Activated CD4-positive, CD25-positive, alpha-beta regulatory T cell treated with anti-CD3 and anti-CD28 coated beads, Interleukin-2, amount 50 U/mL, for 72 hours (primary cell): Measurements from ENCODE around the gene HNRNPUL1.
"Not testable (repeated sequence)": the region's sequence is repeated elsewhere in the genome, so short reads cannot be mapped to it uniquely, and the experiment has no call there.

Source experiments
- DNase-seq: peaks from one replicate; pipeline ENCODE4 v3.0.0; 2021

Gene HNRNPUL1

DNA sequence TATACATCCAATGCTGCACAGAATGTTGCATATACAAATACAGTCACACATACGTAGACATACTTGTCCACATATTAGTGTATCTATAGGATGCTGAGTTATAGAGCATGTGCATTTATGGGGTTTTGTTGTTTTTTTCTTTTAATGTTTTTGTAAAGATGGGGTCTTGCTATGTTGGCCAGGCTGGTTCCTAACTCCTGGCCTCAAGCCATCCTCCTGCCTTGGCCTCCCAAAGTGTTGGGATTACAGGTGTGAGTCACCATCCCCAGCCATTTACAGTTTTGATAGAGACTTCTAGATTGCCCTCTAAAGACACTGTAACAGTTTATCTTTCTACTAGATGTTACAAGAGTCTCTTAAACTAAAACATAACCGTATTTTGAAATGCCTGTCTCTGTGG, 14.3 kb downstream of the HNRNPUL1 start:
- DNase-seq = no peak

DNA sequence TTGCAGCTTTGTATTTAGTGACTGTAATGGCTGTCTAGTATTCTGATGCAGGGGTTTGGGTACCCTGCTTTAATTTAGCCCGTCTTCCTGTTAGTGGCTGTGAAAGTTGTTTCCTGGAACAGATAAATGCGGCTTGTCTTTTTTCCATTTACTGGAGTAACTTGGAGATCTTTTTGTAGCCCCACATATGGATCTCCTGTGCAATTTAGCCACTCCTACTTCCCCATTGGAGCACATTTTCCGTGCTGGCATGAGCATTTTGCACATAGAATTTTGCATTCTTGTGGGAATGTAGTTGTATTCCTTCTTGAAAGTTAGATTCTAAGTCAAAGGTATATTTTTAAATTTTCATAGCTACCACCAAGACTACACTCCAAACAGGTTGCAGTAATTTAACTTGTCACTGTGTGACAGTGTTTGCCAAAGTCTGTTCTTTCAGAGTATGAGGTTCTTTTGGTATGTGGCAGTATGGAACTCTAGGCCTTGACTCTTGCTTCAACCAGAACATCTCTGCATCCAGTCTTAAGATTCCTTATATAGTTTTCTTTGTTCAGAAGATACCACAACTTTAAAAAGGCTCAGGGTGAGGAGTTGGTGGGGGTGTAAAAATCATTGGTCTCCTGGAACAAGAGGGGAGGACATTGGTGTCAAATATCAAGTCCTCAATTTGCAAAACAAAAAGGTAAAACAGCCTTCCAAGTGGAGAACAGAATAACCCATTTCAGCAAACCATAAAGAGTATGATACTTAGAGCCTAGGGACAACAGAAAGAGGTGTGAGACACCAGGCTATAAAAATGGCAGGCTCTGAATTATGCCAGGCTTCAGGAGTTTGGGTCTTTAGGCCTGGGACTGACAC, 24.7 kb downstream of the HNRNPUL1 start:
- DNase-seq = no peak

DNA sequence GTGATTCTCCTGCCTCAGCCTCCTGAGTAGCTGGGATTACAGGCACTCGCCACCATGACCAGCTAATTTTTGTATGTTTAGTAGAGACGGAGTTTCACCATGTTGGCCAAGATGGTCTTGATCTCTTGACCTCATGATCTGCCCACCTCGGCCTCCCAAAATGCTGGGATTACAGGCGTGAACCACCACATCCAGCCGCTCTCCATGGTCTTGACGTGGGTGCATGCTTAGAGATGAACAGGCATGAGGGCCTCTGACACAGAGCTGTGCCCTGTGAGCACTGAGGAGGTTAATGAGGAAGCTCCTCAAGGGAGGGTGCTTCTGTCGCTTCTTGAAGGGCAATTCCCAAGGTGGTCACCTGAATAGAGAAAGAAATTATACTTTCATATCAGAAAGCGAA, 25.6 kb downstream of the HNRNPUL1 start:
- not testable (repeated sequence) for DNase-seq

DNA sequence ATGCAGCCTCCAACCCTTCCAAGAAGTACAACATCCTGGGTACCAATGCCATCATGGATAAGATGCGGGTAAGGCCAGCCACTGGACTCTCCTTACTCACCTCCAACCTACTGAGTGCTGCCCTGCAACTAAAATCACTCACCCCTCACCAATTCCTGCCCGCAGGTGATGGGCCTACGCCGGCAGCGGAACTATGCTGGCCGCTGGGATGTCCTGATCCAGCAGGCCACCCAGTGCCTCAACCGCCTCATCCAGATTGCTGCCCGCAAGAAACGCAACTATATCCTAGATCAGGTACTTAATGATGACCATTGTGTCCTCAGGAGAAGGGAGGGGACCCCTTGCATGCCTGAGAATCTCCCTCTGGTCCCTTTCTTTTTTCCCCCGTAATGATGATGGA, 30.2 kb downstream of the HNRNPUL1 start:
- no peak for DNase-seq

DNA sequence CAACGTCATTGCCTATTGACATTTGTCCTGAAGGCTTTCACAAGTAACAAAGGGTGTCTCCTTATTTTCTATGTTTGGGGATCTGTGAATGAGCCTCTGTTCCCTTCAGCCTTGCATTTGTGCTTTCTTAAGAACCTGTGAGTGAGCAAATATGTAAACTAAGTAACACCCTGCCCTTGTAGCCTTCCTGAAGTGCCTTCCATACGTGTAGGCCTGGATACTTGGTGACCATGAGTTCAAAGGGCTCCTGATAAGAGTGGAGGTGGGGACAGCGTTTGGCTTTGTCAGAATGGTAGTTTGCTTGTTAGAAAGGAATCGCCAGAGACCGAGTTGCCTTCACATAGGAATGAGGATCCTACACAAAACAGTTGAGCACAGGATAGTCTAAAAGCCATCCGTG, 31.3 kb downstream of the HNRNPUL1 start:
- DNase-seq = no peak

DNA sequence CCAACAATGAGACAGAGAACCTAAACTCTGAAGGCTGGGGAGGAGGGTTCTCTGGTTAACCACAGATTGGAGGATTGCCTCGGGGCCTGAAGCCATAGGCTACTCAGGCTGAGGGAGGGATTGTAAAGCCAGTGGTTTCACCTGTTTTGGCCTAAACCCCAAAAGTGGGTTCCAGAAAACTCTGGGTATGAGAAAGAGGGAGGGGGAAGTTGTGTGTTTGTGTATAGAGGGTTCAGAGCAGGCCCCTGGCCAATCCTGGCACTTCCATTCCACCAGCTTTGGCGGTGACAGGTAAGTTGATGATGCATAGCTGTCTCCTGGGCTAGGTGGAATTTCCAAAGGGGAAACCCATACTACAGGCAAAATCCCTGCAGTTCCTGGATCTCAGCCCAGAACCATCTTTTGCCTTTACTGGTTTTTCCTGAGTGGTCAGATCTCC, 32.3 kb downstream of the HNRNPUL1 start:
- no peak for DNase-seq

DNA sequence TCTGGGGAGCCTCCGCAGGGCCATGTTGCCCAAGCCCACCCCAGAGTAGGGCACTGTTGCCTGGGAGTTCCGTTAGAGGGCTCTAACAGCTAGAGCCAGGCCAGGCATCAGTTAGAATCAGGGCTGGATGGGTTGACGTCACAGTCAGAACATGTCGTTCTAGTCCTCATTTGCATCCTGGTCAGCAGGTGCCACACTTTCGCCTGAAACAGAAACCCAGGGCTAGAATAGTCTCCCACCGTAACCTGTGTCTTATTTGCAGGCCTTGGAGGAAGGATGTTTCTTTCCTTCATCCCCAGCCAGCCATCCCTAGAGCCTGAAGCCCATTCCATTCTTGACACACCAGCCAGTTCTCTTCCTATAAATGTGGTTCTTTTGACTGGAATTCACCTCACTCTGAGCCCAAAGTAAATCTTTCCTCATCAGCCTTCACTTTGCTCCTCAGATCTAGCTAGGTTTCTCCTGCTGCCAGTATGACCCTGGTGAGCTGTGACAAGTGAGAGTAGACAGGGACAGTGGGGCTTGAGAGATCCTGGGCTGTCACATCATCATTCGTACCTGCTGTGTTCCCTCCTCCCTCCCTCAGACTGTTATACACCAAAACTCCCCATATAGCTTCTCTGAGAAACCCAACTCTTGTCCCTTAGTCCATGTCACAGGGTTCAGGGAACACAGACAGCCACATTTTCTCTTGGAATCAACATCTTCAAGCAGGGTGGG, 33.6 kb downstream of the HNRNPUL1 start:
- no peak for DNase-seq

DNA sequence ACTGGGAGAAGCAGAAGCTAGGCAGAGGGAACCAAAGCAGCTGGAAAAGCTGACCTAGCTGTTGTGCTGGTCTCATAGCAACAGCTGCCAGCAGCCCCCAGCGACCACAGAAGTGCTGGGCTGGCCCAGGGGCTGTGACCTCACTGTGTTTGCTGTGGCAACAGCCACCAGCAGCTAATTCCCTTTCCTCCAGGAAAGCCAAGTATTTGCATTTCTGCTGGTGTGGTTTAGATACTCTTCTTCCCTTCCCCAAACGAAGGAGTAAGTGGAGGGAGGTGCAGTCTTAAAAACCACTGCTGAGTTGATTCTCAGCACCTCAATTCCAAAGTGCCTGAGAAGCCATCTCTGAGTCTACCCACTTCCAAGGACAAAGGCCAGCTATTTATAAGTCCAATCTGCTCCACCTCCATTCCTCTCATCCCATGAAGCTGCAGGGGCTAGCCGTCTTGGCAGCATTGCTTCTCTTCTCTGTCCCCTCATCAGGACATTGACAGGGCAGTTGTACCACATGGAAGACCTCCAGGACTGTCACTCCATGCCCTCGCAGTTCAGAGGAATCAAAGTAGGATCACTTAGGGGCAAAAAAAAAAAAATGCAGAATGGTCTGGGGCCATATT, 34.3 kb downstream of the HNRNPUL1 start:
- DNase-seq = no peak

DNA sequence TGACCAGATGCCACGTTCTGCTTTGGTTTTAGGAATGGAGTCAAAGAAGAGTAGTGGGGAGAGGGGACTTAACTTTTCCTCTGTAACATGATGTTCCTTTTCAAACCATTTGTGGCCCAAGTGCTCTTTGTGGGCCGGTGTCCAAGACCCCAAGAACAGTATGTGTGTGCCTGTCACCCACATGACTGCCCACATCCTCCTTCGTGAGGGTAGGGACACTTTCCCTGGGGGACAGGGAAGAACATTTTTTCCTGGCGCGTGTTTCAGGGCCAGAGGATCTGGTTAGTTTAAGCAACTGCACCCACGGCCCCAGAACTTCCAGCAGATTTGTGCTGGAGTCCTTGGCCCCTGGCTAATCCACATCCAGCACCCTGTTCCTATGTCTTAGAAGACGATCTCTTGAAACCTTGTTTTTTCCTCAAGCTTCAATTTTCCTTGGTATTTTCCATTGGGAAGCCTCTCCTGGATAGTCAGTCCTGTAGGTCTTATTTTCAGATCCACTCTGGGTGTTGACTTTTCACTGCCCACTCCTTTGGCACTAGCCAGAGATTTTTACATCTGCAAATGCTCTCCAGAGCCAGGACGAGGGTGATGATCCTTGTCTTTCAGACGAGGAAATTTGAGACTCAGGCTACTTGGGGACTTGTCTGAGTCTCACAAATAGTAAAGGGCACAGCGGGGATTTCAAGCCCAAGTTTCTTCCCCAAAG, 35.0 kb downstream of the HNRNPUL1 start:
- no peak for DNase-seq

DNA sequence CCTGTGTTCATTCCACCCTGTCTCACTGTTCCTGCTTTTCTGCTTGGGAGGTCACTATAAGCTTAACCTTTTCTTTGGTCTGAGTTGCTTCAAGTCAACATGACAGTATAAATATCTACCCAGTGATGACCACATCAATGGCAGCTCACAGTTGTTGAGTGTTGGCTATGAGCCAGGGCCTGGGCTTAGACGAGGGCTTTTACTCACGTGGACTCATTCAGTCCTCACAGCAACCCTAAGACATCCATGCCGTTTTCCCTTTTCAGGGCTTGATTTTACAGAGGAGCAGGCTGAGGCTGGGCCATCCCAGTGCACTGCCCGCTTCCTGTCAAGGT, 35.5 kb downstream of the HNRNPUL1 start:
- DNase-seq = no peak

DNA sequence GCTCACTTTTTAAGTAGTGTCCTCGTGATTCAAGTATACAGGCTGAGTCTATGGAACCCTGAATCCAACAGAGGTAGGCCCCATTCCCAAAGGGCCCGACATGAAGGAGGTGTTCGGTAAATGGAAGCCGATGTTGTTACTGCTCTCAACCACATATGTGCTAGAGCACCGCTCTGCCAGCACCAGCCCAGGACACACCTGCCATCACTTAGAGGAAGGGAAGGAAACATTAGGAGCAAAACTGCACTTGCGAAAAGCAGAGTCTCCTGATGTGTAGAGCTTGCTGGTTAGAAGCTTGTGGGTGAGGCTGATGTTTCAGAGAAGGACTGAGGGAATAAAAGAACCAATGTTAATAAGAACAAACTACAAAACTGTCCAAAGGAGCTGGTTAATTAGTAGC, 36.4 kb downstream of the HNRNPUL1 start:
- DNase-seq = no peak

DNA sequence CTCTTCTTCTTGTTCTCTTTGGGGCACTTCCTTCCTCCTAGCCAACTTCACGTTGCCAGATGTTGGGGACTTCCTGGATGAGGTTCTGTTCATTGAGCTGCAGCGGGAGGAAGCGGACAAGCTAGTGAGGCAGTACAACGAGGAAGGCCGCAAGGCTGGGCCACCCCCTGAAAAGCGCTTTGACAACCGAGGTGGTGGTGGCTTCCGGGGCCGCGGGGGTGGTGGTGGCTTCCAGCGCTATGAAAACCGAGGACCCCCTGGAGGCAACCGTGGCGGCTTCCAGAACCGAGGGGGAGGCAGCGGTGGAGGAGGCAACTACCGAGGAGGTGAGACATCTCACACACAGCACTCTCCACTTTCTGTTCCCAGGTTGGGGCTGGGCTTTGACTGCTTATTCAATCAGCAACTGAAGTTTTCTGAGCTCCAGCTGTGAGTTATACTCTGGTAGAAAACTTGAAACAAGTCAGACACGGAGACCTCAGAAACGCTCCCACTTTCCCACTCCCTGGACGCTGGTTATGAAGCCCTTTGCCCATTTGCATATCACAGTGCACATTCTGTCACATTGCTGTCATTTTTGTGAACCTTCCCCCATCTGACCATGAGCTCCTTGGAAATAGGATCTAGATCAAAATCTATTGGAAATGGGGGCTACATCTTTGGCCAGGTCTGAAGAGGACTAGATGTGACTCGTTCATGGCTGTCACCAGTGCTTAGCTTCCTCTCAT, 38.6 kb downstream of the HNRNPUL1 start:
- DNase-seq = no peak

DNA sequence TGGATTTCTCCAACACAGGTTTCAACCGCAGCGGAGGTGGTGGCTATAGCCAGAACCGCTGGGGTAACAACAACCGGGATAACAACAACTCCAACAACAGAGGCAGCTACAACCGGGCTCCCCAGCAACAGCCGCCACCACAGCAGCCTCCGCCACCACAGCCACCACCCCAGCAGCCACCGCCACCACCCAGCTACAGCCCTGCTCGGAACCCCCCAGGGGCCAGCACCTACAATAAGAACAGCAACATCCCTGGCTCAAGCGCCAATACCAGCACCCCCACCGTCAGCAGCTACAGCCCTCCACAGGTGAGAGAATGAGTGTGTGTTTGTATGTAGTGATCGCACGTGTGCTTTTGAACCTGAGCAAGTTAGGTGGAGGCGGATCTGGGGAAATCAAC, 39.8 kb downstream of the HNRNPUL1 start:
- no peak for DNase-seq

DNA sequence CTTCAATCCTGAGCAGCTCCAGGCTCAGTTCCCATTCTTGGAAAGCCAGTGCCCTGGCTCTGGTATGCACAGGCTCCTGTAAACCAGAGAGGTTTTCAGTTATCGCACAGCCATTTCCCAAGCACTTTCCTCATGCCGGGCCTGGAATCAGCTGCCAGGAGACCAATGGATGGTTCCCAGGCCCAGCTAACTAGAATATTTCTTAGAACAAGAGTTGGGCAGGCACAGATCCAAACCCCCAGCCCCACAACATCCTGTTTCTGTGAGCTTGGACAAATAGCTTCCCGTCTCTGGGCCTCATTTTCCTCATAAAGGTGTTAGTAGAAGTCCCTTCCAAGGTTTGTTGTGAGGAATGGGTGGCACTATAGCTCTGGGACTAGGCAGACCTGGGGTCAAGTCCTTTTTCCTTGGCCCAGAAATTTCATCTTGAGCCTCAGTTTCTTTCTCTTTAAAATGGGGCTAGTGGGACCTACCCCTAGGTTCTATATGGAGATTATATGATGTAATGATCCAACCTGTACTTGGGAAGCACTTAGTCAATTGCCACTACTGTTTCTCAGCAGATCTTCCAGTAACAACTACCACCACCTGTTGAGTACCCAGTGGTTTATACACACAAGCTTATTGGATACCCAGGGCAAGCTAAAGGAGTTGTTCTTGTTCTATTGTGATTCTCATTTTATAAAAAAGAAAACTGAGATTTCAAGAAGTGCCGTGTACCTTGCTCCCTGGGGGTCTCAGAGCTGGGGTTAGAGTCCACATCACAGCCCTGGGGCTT, 40.7 kb downstream of the HNRNPUL1 start:
- DNase-seq = no peak

DNA sequence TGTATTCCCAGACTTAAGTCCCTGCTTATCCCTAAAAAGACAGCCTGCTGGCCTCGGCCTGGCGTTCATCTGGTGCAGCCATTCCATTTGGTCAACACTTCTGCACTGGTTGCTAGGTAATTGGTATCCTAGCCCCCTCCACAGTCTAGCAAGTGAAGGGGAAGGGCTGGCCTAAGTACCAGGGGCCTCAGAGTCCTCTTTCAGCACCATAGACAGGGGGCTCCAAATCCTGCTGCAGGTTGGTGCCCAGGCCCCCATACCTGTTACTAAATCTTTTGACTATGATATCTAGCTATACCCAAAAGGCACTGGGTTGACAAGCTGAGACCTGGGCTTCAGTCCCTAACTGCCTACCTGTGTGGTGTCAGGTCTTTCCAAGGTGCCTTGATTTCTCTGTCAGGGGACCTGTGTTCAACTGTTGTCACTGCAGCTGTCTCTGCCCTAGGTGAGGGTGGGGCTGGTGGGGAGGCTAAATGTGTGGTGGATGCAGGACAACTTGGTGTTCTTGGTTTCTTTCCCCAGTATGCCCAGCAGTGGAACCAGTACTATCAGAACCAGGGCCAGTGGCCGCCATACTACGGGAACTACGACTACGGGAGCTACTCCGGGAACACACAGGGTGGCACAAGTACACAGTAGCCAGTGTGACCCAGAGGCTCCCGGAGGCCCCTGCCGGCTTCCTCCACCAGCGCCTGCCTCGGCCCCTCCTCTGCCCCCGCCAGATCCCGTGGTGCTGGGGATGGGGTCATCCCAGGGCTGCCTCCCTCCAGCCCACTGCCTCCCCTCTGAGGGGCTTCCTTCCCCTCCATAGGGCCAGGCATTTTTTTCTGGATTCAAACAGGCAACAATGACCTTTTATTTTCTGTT, 42.0 kb downstream of the HNRNPUL1 start:
- DNase-seq = no peak

DNA sequence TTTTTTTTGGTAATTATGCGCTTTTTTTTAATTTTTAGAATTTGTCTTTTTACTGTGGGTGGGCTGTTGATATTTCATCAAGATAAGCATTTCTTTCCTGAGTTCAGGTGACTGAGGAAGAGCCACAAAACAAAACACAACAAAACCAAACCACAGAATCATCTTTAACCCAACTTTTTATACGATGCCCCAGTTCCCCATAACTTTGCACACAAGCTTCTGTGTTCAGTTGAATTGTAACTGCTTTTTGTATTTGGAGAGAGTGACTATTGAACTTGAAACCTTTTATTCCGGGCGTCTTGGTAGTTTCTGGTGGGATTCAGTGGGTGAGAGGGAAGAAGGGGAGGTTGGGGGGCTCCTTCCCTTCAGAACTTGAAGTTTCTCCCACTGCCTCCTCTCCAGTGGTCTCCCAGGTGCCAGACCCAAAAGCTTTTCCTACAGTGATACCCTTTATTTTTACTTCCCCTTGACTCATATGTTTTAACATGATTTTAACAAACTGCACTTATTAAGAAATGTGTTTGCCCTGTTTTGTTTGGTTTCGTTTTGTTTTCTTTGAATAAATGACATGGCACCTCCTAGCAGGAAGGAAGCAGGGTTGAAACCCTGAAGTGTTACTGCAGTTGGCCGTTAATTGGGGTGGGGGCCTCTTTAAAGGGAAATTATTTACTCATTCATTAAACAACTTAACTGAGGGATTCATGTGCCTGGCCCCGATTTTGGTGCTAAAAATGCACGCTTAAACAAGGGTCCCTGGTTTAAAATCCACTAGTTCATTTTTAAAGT, 43.1 kb downstream of the HNRNPUL1 start:
- DNase-seq = no peak

DNA sequence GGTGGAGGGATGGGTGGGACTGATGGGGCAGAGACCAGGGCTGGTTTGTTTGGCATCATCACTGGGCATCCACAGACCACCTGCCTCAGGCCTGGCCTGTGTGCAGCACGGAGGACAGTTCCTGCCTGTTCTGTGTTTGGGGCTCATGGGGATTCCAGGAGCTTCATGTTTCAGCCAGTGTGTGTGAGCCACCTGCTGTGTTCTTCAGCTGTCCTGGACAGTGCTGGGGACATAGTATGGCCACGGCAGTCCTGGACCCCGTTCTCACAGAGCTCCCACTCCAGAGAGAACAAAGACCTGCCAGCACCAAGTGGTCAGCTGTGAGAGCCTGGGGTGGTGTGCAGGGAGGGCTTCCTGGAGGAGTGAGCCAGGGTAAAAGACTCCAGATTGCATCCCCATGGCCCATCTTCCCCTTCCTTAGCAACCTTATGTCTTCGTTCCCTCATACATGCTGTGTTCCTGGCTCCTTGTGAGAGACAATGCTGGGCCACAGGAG, 43.8 kb downstream of the HNRNPUL1 start:
- DNase-seq = no peak

DNA sequence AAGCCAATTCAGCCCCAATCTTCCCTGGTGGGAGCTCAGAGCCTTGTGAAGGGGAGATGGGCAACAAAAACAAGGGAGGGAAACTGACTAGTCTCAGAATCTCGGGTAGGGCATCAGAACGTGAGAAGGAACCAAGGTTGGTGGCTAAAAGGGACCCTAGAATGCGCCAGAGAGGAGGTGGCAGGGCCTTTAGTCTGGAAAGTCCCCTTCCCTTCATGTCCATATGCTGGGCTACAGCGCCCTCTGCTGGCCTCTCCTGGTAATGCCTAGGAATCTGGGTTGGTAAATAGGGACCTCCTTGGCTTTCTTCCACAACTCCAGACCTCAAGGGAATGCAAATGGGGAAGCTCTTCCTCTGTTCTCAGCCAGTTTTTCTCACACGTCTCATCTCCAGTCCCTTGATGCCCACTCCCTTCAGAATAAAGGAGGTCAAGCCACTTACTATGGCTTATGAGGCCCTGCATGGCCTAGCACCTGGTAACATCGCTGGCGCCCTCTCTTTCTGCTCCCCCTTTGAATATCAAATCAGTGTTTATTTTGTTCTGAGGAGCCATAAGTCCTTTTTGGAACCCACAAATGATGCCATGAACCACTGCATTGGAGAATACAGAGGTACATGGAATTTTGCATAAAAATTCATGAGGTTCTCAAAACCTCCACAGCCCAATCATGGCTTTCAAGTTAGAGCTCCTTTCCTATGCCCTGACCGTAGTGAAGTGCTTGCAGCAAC, 44.4 kb downstream of the HNRNPUL1 start:
- DNase-seq = peak; percentile 95
